Measurements from ENCODE around the gene EVI2B.
"Not testable (repeated sequence)": the region's sequence is repeated elsewhere in the genome, so short reads cannot be mapped to it uniquely, and the experiment has no call there.

Gene EVI2B

GRCh38 chr17:31321481-31321880 is 7.6 kb upstream of the EVI2B start, which contains the start of gene EVI2A:
Gene EVI2A, minus strand, starts transcription at chr17:31321622. Its CDS starts 2,609 bp downstream, at chr17:31319013.
- H3K4me1 ChIP-seq (ENCODE audit: control insufficient read depth, insufficient read depth, low read length) = no peaks in the 10 kb centered on the region
- peak within 1 kb of the TSS; percentile 20 for H3K4me3 ChIP-seq (ENCODE audit: low read length)
- H3K36me3 ChIP-seq (ENCODE audit: control insufficient read depth, insufficient read depth, low read length) = peaks cover 5% of the 10 kb centered on the region
- H3K9ac ChIP-seq (ENCODE audit: low read length) = peak within 1 kb of the TSS; percentile 41
- no peak within 1 kb of the TSS for H3K27ac ChIP-seq (ENCODE audit: low read depth, low read length)
- H3K27me3 ChIP-seq (ENCODE audit: control insufficient read depth, insufficient read depth, low read length) = no peaks in the 10 kb centered on the region

- no peak overlapping the region for H3K27ac ChIP-seq (ENCODE audit: low read depth, low read length)
- peak overlapping the region; percentile 20 for H3K4me3 ChIP-seq (ENCODE audit: low read length)
Observed at GRCh38 chr17:31320791-31321190, 6.9 kb upstream of the EVI2B start.

GRCh38 chr17:31320241-31320640 is 6.4 kb upstream of the EVI2B start:
- H3K36me3 ChIP-seq (ENCODE audit: control insufficient read depth, insufficient read depth, low read length) = no peaks in the 10 kb centered on the region
- no peaks in the 10 kb centered on the region for H3K27me3 ChIP-seq (ENCODE audit: control insufficient read depth, insufficient read depth, low read length)
- no peaks in the 10 kb centered on the region for H3K4me1 ChIP-seq (ENCODE audit: control insufficient read depth, insufficient read depth, low read length)
- no peak overlapping the region for H3K9ac ChIP-seq (ENCODE audit: low read length)
- no peak overlapping the region for H3K4me3 ChIP-seq (ENCODE audit: low read length)
- H3K27ac ChIP-seq (ENCODE audit: low read depth, low read length) = no peak overlapping the region

More at GRCh38 chr17:31320791-31321190, 6.9 kb upstream of the EVI2B start:
- Histone ChIP-seq H3K4me1 (ENCODE audit: control insufficient read depth, insufficient read depth, low read length) (no peaks in the 10 kb centered on the region), H3K9ac (ENCODE audit: low read length) (no peak overlapping the region), H3K36me3 (ENCODE audit: control insufficient read depth, insufficient read depth, low read length) (no peaks in the 10 kb centered on the region), H3K27me3 (ENCODE audit: control insufficient read depth, insufficient read depth, low read length) (no peaks in the 10 kb centered on the region)

- H3K36me3 ChIP-seq (ENCODE audit: control insufficient read depth, insufficient read depth, low read length) = no peaks in the 10 kb centered on the region
- H3K4me1 ChIP-seq (ENCODE audit: control insufficient read depth, insufficient read depth, low read length) = no peaks in the 10 kb centered on the region
- peak overlapping the region; percentile 52 for H3K4me3 ChIP-seq (ENCODE audit: low read length)
- peak overlapping the region; percentile 40 for H3K27ac ChIP-seq (ENCODE audit: low read depth, low read length)
- H3K27me3 ChIP-seq (ENCODE audit: control insufficient read depth, insufficient read depth, low read length) = no peaks in the 10 kb centered on the region
- H3K9ac ChIP-seq (ENCODE audit: low read length) = no peak overlapping the region
Observed at GRCh38 chr17:31318851-31319661, 5.2 kb upstream of the EVI2B start.

- no peak overlapping the region for H3K9ac ChIP-seq (ENCODE audit: low read length)
Observed at GRCh38 chr17:31318298-31318801, 4.5 kb upstream of the EVI2B start.

GRCh38 chr17:31314782-31315100 is 887 bp upstream of the EVI2B start:
- Histone ChIP-seq H3K4me3 (ENCODE audit: low read length) (no peak overlapping the region), H3K27me3 (ENCODE audit: control insufficient read depth, insufficient read depth, low read length) (no peaks in the 10 kb centered on the region), H3K27ac (ENCODE audit: low read depth, low read length) (no peak overlapping the region), H3K4me1 (ENCODE audit: control insufficient read depth, insufficient read depth, low read length) (no peaks in the 10 kb centered on the region), H3K9ac (ENCODE audit: low read length) (no peak overlapping the region), H3K36me3 (ENCODE audit: control insufficient read depth, insufficient read depth, low read length) (no peaks in the 10 kb centered on the region)

More at GRCh38 chr17:31318298-31318801, 4.5 kb upstream of the EVI2B start:
- Histone ChIP-seq H3K4me3 (ENCODE audit: low read length) (peak overlapping the region; percentile 52), H3K36me3 (ENCODE audit: control insufficient read depth, insufficient read depth, low read length) (no peaks in the 10 kb centered on the region), H3K27ac (ENCODE audit: low read depth, low read length) (peak overlapping the region; percentile 40), H3K4me1 (ENCODE audit: control insufficient read depth, insufficient read depth, low read length) (no peaks in the 10 kb centered on the region), H3K27me3 (ENCODE audit: control insufficient read depth, insufficient read depth, low read length) (no peaks in the 10 kb centered on the region)

- H3K27me3 ChIP-seq (ENCODE audit: control insufficient read depth, insufficient read depth, low read length); H3K27ac ChIP-seq (ENCODE audit: low read depth, low read length); H3K36me3 ChIP-seq (ENCODE audit: control insufficient read depth, insufficient read depth, low read length); H3K4me1 ChIP-seq (ENCODE audit: control insufficient read depth, insufficient read depth, low read length); H3K9ac ChIP-seq (ENCODE audit: low read length): not testable (repeated sequence)
- H3K4me3 ChIP-seq (ENCODE audit: low read length) = peak overlapping the region; percentile 19
Observed at GRCh38 chr17:31312223-31312622, 1.6 kb downstream of the EVI2B start.

GRCh38 chr17:31311526-31311925 is 2.3 kb downstream of the EVI2B start:
- Histone ChIP-seq H3K27ac (ENCODE audit: low read depth, low read length) (no peak overlapping the region), H3K27me3 (ENCODE audit: control insufficient read depth, insufficient read depth, low read length) (no peaks in the 10 kb centered on the region), H3K9ac (ENCODE audit: low read length) (no peak overlapping the region), H3K4me1 (ENCODE audit: control insufficient read depth, insufficient read depth, low read length) (no peaks in the 10 kb centered on the region), H3K4me3 (ENCODE audit: low read length) (peak overlapping the region; percentile 19), H3K36me3 (ENCODE audit: control insufficient read depth, insufficient read depth, low read length) (no peaks in the 10 kb centered on the region)

- Histone ChIP-seq H3K4me3 (ENCODE audit: low read length) (no peak overlapping the region), H3K36me3 (ENCODE audit: control insufficient read depth, insufficient read depth, low read length) (no peaks in the 10 kb centered on the region), H3K9ac (ENCODE audit: low read length) (no peak overlapping the region), H3K27ac (ENCODE audit: low read depth, low read length) (no peak overlapping the region), H3K4me1 (ENCODE audit: control insufficient read depth, insufficient read depth, low read length) (no peaks in the 10 kb centered on the region), H3K27me3 (ENCODE audit: control insufficient read depth, insufficient read depth, low read length) (no peaks in the 10 kb centered on the region)
Observed at GRCh38 chr17:31310886-31311285, 3.0 kb downstream of the EVI2B start.

GRCh38 chr17:31310260-31310659 is 3.6 kb downstream of the EVI2B start:
- Histone ChIP-seq H3K4me3 (ENCODE audit: low read length) (peak overlapping the region; percentile 0), H3K27ac (ENCODE audit: low read depth, low read length) (no peak overlapping the region), H3K9ac (ENCODE audit: low read length) (no peak overlapping the region), H3K27me3 (ENCODE audit: control insufficient read depth, insufficient read depth, low read length) (no peaks in the 10 kb centered on the region), H3K36me3 (ENCODE audit: control insufficient read depth, insufficient read depth, low read length) (no peaks in the 10 kb centered on the region), H3K4me1 (ENCODE audit: control insufficient read depth, insufficient read depth, low read length) (no peaks in the 10 kb centered on the region)

- no peak overlapping the region for H3K9ac ChIP-seq (ENCODE audit: low read length)
- no peak overlapping the region for H3K4me3 ChIP-seq (ENCODE audit: low read length)
- no peaks in the 10 kb centered on the region for H3K36me3 ChIP-seq (ENCODE audit: control insufficient read depth, insufficient read depth, low read length)
- no peaks in the 10 kb centered on the region for H3K27me3 ChIP-seq (ENCODE audit: control insufficient read depth, insufficient read depth, low read length)
- no peak overlapping the region for H3K27ac ChIP-seq (ENCODE audit: low read depth, low read length)
- H3K4me1 ChIP-seq (ENCODE audit: control insufficient read depth, insufficient read depth, low read length) = no peaks in the 10 kb centered on the region
Observed at GRCh38 chr17:31309556-31309955, 4.3 kb downstream of the EVI2B start.

- H3K4me1 ChIP-seq (ENCODE audit: control insufficient read depth, insufficient read depth, low read length) = no peaks in the 10 kb centered on the region
- H3K27me3 ChIP-seq (ENCODE audit: control insufficient read depth, insufficient read depth, low read length) = no peaks in the 10 kb centered on the region
- H3K36me3 ChIP-seq (ENCODE audit: control insufficient read depth, insufficient read depth, low read length) = peaks cover 2% of the 10 kb centered on the region
- no peak overlapping the region for H3K27ac ChIP-seq (ENCODE audit: low read depth, low read length)
- H3K9ac ChIP-seq (ENCODE audit: low read length) = no peak overlapping the region
- H3K4me3 ChIP-seq (ENCODE audit: low read length) = no peak overlapping the region
Observed at GRCh38 chr17:31308372-31309334, 5.2 kb downstream of the EVI2B start.

All from rectal smooth muscle tissue (tissue), 1 donor.